Esophagus mucosa (tissue), 1 donor: ENCODE data around the gene GALNTL6. TPM values are rescaled to one million over a fixed set of nuclear protein-coding genes. Genes with fewer than 3 reads are reported as not detected.

Experiments used
- ATAC-seq: fragments of 200-7000 bp; cut with Tn5 transposase; one replicate; pipeline ENCODE4 v1.9.1; 2020
- total RNA-seq: library from RNA; stranded (reverse); gene quantifications from one replicate; pipeline ENCODE4 v1.2.4, GENCODE V29; 2023
- donor health status: DM: yes; HTN: yes; CAD: no.

Gene GALNTL6
- total RNA-seq, 1 donor from 2014 or later: not detected

DNA sequence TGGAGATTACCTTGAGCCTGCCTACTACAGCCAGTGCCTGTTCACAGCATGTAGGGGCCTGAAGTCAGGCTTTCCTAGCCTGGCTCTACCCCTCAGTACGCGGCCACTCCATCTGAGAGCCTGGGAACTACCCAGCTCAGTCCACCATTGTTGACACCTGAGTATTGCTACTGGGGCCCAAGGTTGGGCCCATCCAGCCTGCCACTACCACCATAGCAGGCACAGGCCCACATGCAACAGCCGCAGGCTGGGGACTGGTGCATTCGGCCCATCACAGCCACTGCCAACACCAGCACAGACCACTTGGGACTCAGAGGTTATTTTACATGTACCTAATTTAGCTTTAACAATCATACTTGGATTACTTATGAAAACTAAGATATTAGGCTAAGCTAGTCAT lies 314.0 kb downstream of the GALNTL6 start:
- no peak for ATAC-seq

- no peak for ATAC-seq
Measured at GRCh38 chr4:172129593-172129992, 316.4 kb downstream of the GALNTL6 start.

GRCh38 chr4:172134521-172134920 lies 321.3 kb downstream of the GALNTL6 start:
- no peak for ATAC-seq

DNA sequence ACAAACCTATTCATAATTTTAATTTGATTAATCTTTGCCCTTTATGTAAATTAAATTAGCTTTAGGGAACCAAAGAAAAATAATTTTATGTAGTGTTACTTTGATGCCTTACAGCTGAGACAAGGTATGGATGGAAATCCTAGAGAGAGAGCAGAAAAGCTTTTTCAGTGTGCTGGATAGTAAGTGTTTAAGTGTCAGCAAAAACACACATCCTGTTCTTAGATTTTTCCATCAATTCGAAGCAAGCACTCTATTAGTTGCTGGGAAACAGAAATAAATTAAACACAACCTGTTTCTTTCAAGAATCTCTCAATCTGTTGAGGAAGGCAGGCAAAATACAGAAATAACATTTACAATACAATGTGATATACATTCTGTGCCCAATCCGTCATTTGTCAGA lies 327.8 kb downstream of the GALNTL6 start:
- ATAC-seq: no peak

DNA sequence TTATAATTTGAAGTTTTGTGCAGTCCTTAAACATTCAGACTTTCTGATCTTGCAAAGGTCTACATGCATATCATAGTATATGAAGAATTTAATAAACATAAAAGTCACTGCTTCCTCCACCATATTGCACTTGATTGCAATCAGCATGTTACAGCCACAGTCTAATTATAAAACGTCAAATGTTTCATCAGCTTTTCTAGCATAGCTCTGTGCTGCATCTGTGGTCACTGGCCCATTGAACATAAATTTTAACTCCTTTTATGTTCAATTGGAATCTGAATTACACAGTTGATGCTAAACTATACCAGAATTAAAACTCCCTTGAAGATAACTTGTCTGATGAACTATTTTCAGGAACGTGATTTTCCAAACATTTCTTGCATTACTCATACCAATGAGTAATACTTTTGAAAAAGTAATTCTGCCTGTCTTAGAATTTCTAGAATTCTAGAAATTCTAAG lies 329.1 kb downstream of the GALNTL6 start:
- no peak for ATAC-seq

DNA sequence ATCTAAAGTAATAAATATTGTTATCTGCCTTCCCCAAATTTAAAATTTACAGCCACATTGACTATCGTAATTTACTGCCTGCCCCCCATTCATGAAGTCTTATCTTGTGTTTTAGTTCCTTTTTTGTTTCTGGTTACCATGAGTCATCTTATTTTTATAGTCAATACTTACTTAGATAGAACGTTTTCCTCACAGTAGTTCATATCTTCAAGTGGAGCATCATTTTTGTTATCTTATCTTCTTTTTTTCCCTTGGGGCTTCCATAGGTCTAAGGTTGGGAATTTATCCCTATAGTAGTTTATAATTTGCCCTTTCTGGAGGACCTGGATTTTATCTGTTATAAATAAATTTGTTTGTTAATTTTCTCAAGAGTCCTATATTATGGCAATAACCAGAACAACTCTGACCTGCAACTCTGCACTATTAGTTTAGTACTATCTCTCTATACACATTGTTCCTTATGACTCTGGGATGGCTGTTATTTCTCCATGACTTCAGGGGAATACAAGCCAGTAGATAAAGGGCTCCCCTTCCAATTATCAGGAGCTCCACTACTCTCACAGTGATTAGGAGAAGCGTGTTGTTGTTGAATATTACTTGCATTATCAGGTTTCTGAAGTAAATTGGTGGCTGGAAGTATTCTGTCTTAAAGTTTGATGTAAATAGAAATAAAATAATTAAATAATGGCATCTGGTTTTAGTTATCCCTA lies 330.6 kb downstream of the GALNTL6 start:
- no peak for ATAC-seq

DNA sequence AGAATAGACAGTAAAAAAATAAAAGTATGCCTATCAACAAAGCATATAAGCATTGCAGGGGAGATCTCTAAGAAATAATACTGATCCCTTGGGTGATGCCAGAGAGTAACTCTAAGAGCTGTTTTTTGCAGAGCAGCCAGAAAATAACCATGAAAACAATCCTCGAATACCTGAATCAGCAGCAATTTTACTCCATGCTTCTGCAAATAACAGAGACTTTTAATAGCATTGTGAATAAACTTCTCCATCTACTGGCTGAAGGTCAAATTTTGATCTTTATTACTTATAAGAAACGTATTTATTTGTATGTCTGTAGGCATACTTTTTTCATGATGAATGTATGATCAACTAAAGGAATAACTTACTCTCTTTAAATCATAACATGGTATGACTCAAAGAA lies 334.5 kb downstream of the GALNTL6 start:
- ATAC-seq: no peak

GRCh38 chr4:172149329-172149728 lies 336.1 kb downstream of the GALNTL6 start:
- no peak for ATAC-seq

DNA sequence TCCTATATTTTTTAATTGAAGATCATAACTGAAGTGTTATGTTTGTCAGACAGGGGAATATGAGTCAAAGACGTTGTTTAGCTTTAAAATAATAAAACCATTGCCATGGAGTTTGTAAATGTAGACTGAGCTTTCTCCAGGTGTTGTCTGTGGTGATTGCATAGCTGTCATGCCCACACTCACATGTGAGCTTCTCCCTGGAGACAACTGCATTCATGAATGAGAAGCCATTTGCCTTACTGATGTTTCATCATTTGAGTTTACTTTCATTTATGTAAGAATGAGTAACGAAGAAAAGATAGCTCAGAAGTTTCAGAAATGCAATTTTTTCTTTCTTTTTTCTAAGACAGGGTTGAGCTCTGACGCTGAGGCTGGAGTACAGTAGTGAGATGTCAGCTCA lies 339.1 kb downstream of the GALNTL6 start:
- ATAC-seq: no peak

DNA sequence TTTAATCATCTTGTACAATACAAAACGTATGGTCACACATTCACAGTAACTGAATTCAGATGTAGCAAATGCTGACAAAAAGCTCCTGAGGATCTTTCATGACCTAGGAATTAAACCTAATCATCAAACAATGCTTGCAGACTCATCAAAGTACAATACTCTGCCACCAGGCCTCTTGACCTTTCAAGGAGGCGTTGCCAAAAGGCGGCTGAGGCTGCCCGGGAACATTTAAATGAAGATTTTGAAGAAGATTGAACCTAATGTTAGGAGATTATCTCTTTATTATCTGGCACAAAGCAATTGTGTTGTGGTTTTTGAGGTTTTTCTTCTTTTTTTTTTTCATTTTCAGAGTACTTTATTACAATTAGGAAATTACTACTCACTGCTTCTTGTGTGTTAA lies 340.5 kb downstream of the GALNTL6 start:
- ATAC-seq: no peak

- no peak for ATAC-seq
Measured at GRCh38 chr4:172155838-172156345, 342.7 kb downstream of the GALNTL6 start.

DNA sequence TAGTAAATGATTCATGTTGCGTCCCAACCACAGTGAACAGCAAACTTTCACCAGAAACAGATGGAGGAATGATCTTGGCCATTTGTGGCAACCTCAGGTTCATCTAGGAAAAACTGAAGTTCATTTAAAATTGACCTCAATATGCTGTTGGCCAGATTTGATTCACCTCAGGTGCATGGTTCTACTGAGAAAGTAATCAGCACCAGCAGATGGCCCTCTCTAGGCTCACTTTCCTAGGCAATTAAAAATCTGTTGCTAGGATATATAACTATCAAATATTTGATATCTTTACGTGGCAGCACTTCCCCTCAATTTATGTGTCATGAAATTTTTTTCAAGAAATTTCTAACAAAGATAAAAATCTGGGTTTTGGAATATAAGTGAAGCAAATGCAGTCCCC lies 344.7 kb downstream of the GALNTL6 start:
- ATAC-seq: no peak

DNA sequence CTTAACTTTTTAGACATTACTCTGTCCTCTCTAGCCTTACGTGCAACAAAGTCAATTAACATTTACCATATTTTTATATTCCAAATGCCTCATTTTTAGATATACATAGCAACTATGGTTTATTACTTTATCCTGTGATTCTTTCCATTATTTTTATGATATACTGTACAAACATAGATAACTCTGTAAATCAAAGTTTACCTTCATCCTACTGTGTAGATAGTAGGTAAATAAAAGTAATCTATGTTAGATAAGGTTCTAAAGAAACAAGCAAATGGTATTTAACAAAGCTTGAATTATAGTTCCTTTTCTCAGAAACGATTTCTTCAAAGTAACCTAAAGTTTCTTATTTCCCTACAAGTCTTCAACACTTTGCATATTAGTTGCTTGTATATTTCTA lies 350.0 kb downstream of the GALNTL6 start:
- ATAC-seq: no peak

- no peak for ATAC-seq
Measured at GRCh38 chr4:172168888-172169287, 355.7 kb downstream of the GALNTL6 start.

- ATAC-seq: no peak
Measured at GRCh38 chr4:172169871-172170270, 356.7 kb downstream of the GALNTL6 start.

DNA sequence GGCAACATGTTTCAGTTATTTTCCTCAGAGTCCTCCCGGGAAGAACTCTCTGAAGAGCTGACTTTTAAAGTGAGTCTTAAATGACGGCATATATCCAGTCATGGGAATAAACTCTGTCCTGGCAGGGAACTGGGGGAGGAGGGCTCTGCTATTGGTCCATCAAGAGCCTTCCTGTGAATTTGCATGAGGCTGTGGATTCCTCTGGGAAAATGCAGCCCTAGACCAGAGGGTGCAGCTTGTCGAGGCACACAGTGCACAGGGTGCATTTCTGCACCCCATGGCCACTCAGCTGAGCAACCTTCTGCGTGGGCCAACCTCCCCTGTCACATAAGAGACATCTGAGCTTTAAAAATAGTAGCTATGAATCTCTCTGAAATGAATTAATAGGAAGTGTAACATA lies 360.0 kb downstream of the GALNTL6 start:
- no peak for ATAC-seq

GRCh38 chr4:172177382-172177781 lies 364.2 kb downstream of the GALNTL6 start:
- ATAC-seq: no peak

- no peak for ATAC-seq
Measured at GRCh38 chr4:172188248-172188988, 375.2 kb downstream of the GALNTL6 start.

DNA sequence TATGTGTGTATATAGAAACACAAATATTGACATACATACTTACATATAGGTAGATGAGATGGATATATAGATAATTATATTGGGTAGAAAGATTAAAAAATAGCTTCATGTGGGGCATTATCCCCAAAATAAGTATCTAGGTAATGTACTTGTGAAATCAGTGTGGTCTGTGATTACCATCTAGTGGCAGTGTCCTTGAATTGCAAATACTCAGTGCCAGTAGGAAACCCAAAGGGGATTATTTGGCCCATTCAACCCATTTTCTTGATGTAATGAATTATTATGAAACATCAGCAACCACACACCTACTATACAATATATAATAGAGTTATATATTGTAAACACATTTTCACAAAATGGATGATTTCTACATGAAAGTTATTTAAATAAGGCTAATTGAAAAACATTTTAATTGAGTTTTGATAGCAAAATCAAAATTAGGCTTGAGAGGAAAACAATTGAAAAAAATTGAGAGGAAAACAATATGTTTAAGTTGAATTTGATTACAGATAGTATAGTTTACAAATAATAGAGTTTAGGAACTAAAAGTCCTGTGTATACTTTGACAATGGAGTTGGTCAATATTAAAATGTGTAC lies 389.4 kb downstream of the GALNTL6 start:
- no peak for ATAC-seq

GRCh38 chr4:172207258-172207657 lies 394.1 kb downstream of the GALNTL6 start:
- ATAC-seq: no peak

DNA sequence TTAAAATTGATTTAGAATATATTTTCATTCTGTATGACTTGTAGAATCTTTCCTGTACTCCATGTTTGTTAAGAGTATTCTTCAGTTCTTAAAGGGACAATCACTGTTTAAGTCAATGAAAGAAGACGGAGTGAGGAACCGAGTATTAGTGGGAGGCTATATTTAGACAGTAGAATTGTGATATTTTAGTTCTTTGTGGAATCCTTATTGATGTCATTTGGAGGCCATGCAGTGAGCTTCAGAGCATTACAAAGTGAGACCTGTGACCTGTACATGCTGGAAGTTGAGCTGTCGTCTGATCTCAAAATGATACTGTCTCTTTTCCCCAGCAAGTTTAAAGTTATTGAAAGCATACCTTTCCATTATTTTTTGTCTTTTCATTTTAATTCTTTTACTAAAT lies 394.7 kb downstream of the GALNTL6 start:
- ATAC-seq: no peak

DNA sequence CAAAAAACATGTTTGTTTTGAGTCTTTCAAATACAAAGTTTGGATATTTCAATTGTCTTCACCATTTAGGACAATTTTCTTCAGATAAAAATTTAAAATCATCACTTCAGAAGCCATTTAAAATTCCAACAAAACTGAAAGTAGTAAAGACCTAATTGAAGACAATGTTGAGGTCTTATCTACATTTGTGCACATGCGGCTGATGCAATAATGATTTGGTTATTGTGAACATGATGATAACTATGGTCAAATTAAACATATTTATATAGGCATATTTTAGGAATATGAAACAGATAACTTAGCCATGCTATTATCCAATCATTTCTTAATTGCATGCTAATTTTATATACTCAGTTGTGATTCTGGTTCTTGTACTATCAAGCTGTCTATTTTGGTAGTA lies 407.5 kb downstream of the GALNTL6 start:
- ATAC-seq: no peak

GRCh38 chr4:172225457-172225856 lies 412.3 kb downstream of the GALNTL6 start:
- ATAC-seq: no peak

DNA sequence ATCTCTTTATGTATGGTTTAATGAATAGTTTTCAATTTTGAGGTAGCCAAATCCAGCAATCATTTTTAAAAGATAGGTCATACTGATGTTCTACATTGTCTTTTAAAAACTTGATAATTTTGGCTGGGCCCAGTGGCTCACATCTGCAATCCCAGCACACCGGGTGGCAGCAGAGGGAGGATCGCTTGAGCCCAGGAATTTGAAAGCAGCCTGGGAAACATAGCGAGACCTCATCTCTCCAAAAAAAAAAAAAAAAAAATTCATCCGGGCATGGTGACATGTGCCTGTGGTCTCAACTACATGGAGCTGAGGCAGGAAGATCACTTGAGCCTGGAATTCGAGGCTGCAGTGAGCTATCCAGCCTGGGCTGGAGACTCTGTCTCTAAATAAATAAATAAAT lies 419.8 kb downstream of the GALNTL6 start:
- ATAC-seq: no peak
